Posterior cingulate gyrus (tissue), 11 donors: ENCODE data around the gene GLI1.
"Not testable (repeated sequence)": the region's sequence is repeated elsewhere in the genome, so short reads cannot be mapped to it uniquely, and the experiment has no call there.

Experiments used
- DNase-seq, 10 donors: peaks; one replicate each; pipeline versions ENCODE4 v3.0.0 to v3.0.0-alpha.2; 2020 to 2021; ENCODE audit warnings: mixed read lengths in 3 of 10
- intact Hi-C: fragments of 100-400 bp; cut with DNase I; formaldehyde crosslinking; loops from one replicate; pipeline ENCODE4 v1.15.1; 2023

GLI1 gene

DNA sequence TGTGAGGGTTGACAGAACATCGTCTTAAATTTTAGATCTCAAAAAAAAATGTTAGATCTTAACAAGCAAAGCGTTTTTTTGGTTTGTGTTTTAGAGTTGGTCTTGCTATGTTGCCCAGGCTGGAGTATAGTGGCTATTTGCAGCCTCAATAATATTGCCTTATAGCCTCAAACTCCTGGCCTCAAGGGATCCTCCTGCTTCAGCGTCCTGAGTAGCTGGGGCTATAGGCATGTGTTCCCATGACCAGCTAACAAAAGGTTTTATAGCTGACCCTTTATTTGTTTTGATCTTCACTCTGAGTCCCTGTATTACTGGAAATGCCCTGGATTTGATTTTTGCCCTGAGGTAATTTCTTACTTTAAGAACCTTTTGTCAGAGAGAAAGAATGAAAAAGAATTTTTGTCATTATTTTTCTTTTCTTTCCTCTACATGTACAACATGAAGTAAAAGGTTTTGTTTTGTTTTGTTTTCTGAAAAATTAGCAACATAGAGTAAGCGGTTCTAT, 19.8 kb upstream of the GLI1 start:
- peak in 1 of 10 donors; percentile 2 for DNase-seq
- intact Hi-C loops: no loop called here

DNA sequence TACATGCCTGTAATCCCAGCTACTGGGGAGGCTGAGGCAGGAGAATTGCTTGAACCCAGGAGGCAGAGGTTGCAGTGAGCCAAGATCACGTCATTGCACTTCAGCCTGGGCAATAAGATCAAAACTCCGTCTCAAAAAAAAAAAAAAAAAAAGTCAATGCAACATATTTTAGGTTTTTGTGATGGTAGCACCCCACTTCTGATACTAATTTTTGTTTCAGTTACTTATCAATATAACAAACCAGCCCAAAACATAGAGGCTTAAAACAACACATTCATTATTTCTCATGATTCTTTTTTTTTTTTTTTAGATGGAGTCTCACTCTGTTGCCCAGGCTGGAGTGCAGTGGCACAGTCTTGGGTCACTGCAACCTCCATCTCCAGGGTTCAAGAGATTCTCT, 18.2 kb upstream of the GLI1 start:
- DNase-seq, intact Hi-C loops: not testable (repeated sequence)

DNA sequence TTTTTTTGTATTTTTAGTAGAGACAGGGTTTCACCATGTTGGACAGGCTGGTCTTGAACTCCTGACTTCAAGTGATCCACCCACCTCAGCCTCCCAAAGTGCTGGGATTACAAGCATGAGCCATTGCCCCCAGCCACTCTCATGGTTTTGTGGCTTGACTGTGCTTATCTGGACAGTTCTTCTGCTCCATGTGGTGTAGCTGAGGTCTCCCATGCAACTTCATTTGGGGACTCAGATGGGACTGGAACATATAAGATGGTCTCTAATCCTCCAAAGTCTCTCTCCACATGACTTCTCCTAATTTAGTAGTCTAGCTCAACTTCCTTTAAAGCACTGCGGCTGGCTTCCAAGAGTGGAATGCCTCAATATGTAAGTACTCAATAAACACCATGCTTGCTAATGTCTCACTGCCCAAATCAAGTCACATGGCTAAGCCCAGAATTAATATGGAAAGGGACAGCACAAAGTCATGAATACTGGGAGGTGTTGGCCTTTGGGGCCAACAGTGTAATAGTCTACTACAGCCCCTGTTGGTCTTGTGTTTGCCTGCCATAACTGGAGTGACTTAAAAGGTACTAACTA, 17.6 kb upstream of the GLI1 start:
- intact Hi-C loops: no loop called here
- DNase-seq: peak in 1 of 10 donors; percentile 14

DNA sequence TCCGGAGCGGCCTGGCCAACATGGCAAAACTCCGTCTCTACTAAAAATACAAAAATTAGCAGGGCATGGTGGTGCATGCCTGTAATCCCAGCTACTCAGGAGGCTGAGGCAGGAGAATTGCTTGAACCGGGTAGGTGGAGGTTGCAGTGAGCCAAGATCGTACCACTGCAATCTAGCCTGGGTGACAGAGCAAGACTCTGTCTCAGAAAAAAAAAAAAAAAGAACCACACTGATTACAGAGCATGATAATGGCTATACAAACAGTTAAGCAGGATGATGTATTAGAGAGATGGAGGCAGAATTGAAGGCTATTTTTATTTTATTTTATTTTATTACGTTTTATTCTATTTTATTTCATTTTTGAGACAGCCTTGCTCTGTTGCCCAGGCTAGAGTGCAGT, 15.2 kb upstream of the GLI1 start:
- DNase-seq: peak in 1 of 10 donors; percentile 2
- intact Hi-C loops: not testable (repeated sequence)

DNA sequence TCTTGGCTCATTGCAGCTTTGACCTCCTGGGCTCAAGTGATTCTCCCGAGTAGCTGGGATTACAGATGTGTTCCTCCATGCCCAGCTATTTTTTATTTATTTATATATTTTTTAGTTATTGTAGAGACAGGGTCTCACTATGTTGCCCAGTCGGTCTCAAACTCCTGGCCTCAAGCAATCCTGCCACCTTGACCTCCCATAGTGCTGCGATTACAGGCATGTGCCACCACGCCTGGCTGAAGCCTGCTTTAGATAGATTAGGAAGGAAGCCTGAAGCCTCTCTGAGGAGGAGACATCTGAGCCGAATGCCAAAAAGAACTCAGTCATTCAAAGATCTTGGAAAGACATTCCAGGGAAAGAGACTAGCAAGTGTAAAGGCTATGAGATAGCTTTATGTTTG, 14.8 kb upstream of the GLI1 start:
- DNase-seq: peak in 1 of 10 donors; percentile 9
- intact Hi-C loops: no loop called here

DNA sequence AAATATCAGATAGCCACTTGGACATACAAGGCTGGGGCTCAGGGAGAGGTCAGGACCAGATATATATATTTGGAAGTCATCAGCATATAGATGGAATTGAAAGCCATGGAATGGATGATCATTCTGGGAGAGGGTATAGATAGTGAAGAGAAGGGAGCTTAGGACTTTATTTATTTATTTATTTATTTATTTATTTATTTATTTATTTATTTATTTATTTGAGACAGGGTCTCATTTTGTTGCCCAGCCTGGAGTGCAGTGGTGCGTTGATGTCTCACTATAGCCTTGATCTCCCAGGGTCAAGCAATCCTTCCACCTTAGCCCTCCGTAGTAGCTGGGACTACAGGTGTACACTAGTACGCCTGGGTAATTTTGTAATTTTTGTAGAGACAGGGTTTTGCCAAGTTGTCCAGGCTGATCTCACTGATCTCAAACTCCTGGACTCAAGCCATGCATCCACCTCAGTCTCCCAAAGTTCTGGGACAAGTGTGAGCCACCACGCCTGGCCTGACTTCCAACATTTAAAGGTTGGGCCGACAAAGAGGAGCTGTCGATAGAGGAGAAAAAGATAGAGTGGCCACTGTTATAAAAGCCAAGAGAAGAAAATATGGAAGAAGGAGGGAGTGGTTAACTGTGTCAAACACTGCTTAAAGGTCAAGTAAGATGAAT, 13.2 kb upstream of the GLI1 start:
- intact Hi-C loops: no loop called here
- DNase-seq: peak in 1 of 10 donors; percentile 4

DNA sequence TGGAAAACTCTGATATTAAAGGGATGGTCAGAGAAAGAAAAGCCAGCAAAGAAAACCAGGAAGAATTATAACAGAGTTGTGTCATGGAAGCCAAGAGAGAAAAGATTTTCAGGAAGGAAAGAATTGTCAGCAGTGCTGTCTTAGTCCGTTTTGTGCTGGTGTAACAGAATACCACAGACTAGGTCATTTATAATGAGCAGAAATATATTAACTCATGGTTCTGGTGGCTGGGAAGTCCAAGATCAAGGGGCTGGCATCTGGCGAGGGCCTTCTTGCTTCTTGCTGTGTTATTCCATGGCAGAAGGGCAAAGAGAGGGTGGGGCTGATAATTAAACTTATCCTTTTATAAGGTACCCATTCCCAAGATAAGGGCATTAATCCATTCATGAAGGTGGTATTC, 10.9 kb upstream of the GLI1 start:
- DNase-seq: no peak

DNA sequence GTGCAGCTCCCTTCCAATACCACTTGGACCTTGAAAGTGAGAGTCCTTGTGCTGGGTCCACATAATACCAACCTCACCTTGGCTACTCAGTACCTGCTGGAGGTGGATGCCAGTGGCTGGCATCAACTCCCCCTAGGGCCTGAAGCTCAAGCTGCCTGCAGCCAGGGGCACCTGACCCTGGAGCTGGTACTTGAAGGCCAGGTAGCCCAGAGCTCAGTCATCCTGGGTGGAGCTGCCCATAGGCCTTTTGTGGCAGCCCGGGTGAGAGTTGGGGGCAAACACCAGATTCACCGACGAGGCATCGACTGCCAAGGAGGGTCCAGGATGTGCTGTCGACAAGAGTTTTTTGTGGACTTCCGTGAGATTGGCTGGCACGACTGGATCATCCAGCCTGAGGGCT, 10.2 kb upstream of the GLI1 start:
- intact Hi-C loops: no loop called here
- no peak for DNase-seq

More for the DNA sequence above, 10.9 kb upstream of the GLI1 start:
- intact Hi-C loops: no loop called here

DNA sequence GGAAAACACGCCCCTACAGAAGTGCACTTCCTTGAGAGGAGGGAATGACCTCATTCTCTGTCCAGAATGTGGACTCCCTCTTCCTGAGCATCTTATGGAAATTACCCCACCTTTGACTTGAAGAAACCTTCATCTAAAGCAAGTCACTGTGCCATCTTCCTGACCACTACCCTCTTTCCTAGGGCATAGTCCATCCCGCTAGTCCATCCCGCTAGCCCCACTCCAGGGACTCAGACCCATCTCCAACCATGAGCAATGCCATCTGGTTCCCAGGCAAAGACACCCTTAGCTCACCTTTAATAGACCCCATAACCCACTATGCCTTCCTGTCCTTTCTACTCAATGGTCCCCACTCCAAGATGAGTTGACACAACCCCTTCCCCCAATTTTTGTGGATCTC, 9.5 kb upstream of the GLI1 start:
- intact Hi-C loops: no loop called here
- no peak for DNase-seq

DNA sequence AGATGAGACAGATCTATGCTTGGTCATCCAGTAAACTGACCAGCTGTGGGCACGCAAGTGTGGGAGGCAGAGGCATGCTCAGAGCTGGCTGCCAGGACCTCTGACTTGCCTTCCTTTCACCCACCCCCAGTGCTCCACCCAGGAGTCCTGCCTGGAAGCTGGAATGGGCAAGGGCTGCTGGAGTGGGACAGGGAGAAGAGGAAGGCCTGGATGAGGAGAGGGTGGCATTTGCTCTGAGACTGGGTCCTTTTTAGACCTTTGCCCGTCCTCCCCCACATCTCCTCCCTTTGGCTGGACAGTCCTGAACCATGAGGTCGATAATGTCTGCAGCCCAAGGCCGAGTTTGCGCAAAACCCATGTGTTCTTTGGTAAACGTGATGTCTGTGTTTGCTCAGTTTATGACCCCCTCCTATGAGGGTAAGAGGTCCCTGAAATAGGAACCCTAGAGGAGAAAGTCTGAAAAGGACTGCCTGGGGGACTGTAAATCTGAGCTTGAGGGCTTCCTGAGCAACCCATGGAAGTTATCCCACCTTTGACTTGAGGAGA, 8.3 kb upstream of the GLI1 start:
- intact Hi-C loops: no loop called here
- DNase-seq: no peak

DNA sequence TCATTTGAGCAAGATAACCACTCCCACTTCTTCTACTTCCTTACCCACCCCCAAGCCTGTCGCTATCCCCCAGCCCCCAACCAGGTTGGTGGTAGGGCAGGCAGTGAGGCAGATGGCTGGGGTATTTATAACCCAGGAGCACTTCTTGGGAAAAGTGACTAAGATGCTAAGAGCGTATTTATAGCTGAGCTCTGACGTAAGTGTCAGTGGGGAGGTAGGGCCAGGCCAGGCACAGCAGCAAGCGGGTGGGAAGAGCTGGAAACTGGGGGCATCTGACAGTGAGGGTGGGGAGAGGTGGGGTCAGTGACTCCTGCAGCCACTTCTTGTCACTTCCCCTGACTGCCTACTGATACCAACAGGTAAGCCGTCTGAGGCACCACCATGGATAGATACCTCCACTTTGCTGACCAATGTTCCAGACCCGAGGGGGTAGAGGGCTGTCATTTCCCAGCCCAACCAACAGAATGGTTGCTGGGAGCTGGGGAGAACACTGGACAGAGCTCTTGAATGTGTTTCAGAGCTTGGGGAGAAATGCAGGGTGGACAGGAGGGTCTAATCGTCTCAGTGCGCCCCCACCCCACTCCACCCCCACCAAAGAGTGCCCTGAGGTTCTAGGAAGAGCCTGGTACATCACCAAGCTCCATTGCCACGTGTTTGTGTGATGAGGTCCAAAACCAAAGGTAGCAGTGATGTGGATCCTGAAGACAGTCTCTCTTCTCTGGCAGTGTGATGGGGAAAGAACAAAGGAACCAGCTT, 7.2 kb upstream of the GLI1 start:
- intact Hi-C loops: loop anchor here (2.0 kb wide), 1 partner anchor 190 kb away; no protein-coding TSS in a partner anchor
- peak in 6 of 10 donors; percentile 36 to 92 (median 67) for DNase-seq

DNA sequence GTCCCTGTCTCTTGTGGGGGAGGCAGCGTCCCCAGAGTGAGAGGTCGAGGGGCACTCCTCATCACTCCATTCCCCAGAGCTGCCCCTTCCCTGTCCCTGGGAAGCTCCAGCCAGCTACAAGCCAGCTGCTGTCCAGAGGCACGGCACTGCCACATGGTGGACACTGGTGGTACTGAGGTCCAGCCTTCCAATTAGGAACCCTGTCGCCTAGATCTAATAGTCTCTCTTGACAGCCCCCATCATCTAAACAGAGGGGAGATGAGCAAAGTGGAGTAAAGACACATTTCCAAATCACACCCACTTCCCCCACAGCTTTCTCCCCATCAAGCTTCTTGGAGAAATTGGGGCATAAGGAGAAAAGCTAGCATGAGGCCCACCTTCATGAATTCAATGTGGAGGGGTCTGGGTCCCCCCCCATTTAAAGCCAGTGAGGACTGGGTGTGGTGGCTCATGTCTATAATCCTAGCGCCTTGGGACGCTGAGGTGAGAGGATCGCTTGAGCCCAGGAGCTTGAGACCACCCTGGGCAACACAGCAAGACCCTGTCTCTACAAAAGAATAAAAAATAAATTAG, 6.6 kb upstream of the GLI1 start:
- DNase-seq: peak; percentile 69 to 97 (median 86)

DNA sequence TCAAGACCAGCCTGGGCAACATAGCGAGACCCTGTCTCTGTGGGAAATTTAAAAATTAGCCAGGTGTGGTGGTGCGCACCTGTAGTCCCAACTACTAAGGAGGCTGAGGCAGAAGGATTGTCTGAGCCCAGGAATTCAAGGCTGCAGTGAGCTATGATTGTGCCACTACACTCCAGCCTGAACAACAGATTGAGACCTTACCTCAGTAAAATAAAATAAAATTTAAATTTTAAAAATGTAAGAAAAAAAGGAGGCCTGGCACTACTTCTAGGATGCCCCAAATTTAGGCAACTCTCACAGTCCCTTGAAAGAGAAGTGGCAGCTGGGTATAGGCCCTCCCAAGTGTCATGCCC, 5.4 kb upstream of the GLI1 start:
- intact Hi-C loops: no loop called here
- peak in 1 of 10 donors; percentile 49 for DNase-seq

More for the DNA sequence above, 6.6 kb upstream of the GLI1 start:
- intact Hi-C loops: loop anchor here (1.0 to 2.0 kb wide), 2 partner anchors 146 to 190 kb away; no protein-coding TSS in a partner anchor

DNA sequence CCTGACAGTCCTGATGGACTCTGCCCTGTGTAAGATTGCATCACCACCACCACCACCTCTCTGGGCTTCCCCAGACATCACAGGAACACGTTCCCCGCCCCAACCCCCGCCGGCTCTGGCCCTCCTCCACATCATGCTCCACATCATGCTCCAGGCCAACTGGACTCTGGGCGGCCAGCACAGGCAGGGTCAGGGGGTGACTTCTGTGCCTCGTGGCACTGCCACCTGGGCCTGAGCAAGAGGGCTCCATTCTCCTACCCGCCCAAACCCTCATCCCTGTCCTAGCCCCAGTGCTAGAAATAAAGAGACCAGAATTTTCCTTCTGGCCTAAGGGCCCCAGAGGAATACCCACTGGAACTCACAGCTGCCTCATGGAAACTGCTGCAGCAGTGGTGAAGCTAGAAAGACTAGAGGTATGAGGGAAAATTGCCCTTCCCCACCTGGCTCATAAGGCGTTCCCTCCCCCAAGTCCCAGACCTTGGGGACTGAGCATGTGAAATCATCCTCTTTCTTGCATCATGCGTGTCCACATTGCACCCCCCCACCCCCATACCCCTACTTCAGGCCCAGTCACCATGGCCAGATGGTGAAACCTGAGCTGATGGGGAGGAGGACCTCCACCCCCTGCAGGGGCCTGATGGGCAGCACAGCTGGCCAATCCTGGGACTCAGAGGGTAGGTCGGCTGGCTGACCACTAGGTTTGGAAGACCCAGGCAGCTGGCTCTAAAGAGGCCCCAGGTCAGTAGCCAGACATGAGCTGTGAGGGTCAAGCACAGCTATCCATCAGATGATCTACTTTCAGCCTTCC, 4.8 kb upstream of the GLI1 start, which contains the start of gene INHBE:
Gene INHBE, plus strand, starts transcription at position 742 of the 808 bp plus-strand sequence. CDS start 230 bp downstream, outside the sequence.
- intact Hi-C loops: no loop called here
- DNase-seq: peak in 1 of 10 donors; percentile 66

DNA sequence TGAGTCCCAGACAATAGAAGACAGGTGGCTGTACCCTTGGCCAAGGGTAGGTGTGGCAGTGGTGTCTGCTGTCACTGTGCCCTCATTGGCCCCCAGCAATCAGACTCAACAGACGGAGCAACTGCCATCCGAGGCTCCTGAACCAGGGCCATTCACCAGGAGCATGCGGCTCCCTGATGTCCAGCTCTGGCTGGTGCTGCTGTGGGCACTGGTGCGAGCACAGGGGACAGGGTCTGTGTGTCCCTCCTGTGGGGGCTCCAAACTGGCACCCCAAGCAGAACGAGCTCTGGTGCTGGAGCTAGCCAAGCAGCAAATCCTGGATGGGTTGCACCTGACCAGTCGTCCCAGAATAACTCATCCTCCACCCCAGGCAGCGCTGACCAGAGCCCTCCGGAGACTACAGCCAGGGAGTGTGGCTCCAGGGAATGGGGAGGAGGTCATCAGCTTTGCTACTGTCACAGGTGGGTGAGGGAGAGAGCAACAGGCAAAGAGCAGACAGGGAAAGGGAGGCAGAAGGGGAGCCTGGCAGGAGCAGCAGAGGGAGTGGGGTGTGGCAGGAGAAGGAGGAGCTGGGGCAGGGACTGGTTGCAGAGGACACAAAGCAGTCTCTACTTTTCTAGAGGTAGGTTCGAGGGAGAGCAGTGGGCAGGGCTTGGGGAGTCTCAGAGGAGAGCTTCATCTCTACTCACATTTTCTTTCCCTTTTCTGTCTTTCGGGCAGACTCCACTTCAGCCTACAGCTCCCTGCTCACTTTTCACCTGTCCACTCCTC, 4.0 kb upstream of the GLI1 start:
- DNase-seq: no peak
- intact Hi-C loops: no loop called here

DNA sequence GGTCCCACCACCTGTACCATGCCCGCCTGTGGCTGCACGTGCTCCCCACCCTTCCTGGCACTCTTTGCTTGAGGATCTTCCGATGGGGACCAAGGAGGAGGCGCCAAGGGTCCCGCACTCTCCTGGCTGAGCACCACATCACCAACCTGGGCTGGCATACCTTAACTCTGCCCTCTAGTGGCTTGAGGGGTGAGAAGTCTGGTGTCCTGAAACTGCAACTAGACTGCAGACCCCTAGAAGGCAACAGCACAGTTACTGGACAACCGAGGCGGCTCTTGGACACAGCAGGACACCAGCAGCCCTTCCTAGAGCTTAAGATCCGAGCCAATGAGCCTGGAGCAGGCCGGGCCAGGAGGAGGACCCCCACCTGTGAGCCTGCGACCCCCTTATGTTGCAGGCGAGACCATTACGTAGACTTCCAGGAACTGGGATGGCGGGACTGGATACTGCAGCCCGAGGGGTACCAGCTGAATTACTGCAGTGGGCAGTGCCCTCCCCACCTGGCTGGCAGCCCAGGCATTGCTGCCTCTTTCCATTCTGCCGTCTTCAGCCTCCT, 3.4 kb upstream of the GLI1 start:
- intact Hi-C loops: no loop called here

DNA sequence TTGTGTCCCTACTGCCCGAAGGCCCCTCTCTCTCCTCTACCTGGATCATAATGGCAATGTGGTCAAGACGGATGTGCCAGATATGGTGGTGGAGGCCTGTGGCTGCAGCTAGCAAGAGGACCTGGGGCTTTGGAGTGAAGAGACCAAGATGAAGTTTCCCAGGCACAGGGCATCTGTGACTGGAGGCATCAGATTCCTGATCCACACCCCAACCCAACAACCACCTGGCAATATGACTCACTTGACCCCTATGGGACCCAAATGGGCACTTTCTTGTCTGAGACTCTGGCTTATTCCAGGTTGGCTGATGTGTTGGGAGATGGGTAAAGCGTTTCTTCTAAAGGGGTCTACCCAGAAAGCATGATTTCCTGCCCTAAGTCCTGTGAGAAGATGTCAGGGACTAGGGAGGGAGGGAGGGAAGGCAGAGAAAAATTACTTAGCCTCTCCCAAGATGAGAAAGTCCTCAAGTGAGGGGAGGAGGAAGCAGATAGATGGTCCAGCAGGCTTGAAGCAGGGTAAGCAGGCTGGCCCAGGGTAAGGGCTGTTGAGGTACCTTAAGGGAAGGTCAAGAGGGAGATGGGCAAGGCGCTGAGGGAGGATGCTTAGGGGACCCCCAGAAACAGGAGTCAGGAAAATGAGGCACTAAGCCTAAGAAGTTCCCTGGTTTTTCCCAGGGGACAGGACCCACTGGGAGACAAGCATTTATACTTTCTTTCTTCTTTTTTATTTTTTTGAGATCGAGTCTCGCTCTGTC, 2.7 kb upstream of the GLI1 start:
- peak in 1 of 10 donors; percentile 30 for DNase-seq
- intact Hi-C loops: no loop called here

More for the DNA sequence above, 3.4 kb upstream of the GLI1 start:
- DNase-seq: peak in 1 of 10 donors; percentile 69

DNA sequence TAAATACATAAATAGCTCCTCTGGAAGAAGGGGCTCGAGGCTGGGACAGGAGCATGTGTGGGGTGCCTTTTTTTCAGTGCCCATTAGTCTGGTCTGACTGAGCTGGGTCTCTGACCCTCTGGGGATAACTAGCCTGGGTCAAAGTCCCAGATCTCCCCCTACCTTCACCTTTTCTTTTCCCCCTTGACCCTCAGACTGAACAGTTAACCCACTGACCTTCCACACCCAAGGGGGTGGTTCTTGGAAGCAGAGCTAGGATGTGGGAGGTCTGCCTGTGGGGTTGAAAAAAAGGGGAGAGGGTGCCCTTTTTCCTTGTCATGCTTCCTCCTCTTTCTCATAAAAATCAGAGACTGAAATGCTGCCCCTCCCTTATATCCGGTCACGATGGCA, 925 bp upstream of the GLI1 start:
- intact Hi-C loops: loop anchor here (2.0 kb wide), 1 partner anchor 30 kb away; the partner anchor contains the start of gene MARS1
- no peak for DNase-seq
